HCT116 (cell line): Measurements from ENCODE around the gene CCDC57. TPM values are rescaled to one million over a fixed set of nuclear protein-coding genes. Genes with fewer than 3 reads are reported as not detected.

ENCODE experiments used
- ATAC-seq: fragments of 200-7000 bp; cut with Tn5 transposase; 2 replicates; pipeline ENCODE4 v1.9.1; 2020; ENCODE audit warnings: mild to moderate bottlenecking, moderate library complexity
- BruUV-seq: library from RNA; stranded (reverse); fragments of 400-500 nt; replicated peaks from 2 replicates; lab custom pipeline; 2021; lab: Mats Ljungman, UMichigan
- CTCF ChIA-PET: fragments of 300-600 bp; sonication (Branson Sonifier 250); formaldehyde crosslinking; loops from one replicate; lab custom pipeline; 2021; ENCODE audit warnings: antibody characterized with exemption; lab: Charles Lee
- POLR2A ChIA-PET: fragments of 300-600, 350-600 bp; sonication (Branson Sonifier 250); formaldehyde crosslinking; loops from one replicate; lab custom pipeline; 2021; ENCODE audit warnings: antibody characterized with exemption; lab: Charles Lee
- RAD21 ChIA-PET, 2 experiments: fragments of 300-600 bp; sonication (Branson Sonifier 250); formaldehyde crosslinking; loops; one replicate each; lab custom pipeline; 2023; ENCODE audit warnings: low total read pairs in 2 of 2; ENCODE audit not compliant: uncharacterized antibody in 2 of 2, unreplicated experiment in 2 of 2, low non-redundant PET in 1 of 2; lab: Charles Lee
- DNase-seq: peaks from one replicate; pipeline ENCODE4 v3.0.0-alpha.2; 2010; ENCODE audit warnings: low read depth, low spot score
- H2AFZ ChIP-seq: fragments of 200-600 bp; shearing (Covaris generic), sonication (generic); 2 replicates; pipeline ENCODE4 v1.6.1; 2017; ENCODE audit warnings: low read depth, mixed run types, mixed read lengths, antibody characterized with exemption, low read length; ENCODE audit not compliant: poor library complexity, severe bottlenecking
- H3K27ac ChIP-seq: 2 replicates; pipeline ENCODE4 v1.5.1; 2012; ENCODE audit warnings: low read depth, low read length
- H3K27me3 ChIP-seq: fragments of 200-600 bp; sonication (generic); 2 replicates; pipeline ENCODE4 v1.6.1; 2016; ENCODE audit warnings: mixed run types, low read length, mixed read lengths; ENCODE audit not compliant: insufficient read depth
- H3K36me3 ChIP-seq, 2 experiments: fragments of 200-500 bp in 1 of 2; fragments of 200-600 bp in 1 of 2; sonication (Bioruptor generic) in 1 of 2; sonication (generic) in 1 of 2; 2 replicates each; pipeline versions ENCODE4 v1.5.1 to v1.6.1; 2014 to 2016; ENCODE audit warnings: low read length in 2 of 2, inconsistent platforms in 1 of 2, mixed read lengths in 1 of 2, mixed run types in 1 of 2; ENCODE audit not compliant: insufficient read depth in 2 of 2, control insufficient read depth in 1 of 2
- H3K4me1 ChIP-seq, 2 experiments: fragments of 200-600 bp in 1 of 2; sonication (generic) in 1 of 2; 2 replicates each; pipeline versions ENCODE4 v1.5.1 to v1.6.1; 2012 to 2017; ENCODE audit warnings: low read length in 2 of 2, inconsistent platforms in 1 of 2, mild to moderate bottlenecking in 1 of 2, mixed read lengths in 1 of 2, mixed run types in 1 of 2, moderate library complexity in 1 of 2; ENCODE audit not compliant: insufficient read depth in 2 of 2, control insufficient read depth in 1 of 2
- H3K4me2 ChIP-seq: fragments of 200-600 bp; sonication (generic); 2 replicates; pipeline ENCODE4 v1.6.1; 2017; ENCODE audit warnings: mixed run types, low read length, mixed read lengths
- H3K4me3 ChIP-seq, 2 experiments: fragments of 200-600 bp in 1 of 2; sonication (generic) in 1 of 2; replicated peaks in 1 of 2; 2 replicates each; pipeline ENCODE4 v1.5.1; 2011 to 2016; ENCODE audit warnings: low read length in 2 of 2, control low read depth in 1 of 2, low read depth in 1 of 2, mild to moderate bottlenecking in 1 of 2, mixed read lengths in 1 of 2, mixed run types in 1 of 2
- H3K79me2 ChIP-seq: fragments of 200-600 bp; sonication (generic); 2 replicates; pipeline ENCODE4 v1.6.1; 2017; ENCODE audit warnings: mild to moderate bottlenecking, mixed run types, low read length, moderate library complexity, mixed read lengths; ENCODE audit not compliant: insufficient read depth
- H3K9ac ChIP-seq: fragments of 200-600 bp; sonication (generic); 2 replicates; pipeline ENCODE4 v1.6.1; 2016; ENCODE audit warnings: low read length, mixed read lengths
- H3K9me2 ChIP-seq: fragments of 200-600 bp; sonication (generic), shearing (Covaris generic); 2 replicates; pipeline ENCODE4 v1.6.1; 2017; ENCODE audit warnings: mixed run types, mild to moderate bottlenecking, moderate library complexity; ENCODE audit not compliant: insufficient read depth
- H3K9me3 ChIP-seq, 2 experiments: fragments of 200-500 bp in 1 of 2; fragments of 200-600 bp in 1 of 2; sonication (Bioruptor generic) in 1 of 2; sonication (generic) in 1 of 2; 2 replicates each; pipeline ENCODE4 v1.6.1; 2014 to 2017; ENCODE audit warnings: low read length in 2 of 2, mixed read lengths in 2 of 2, inconsistent platforms in 1 of 2, low read depth in 1 of 2, mild to moderate bottlenecking in 1 of 2, mixed run types in 1 of 2, moderate library complexity in 1 of 2; ENCODE audit not compliant: control insufficient read depth in 1 of 2, insufficient read depth in 1 of 2
- H4K20me1 ChIP-seq: fragments of 200-600 bp; sonication (generic), shearing (Covaris generic); 2 replicates; pipeline ENCODE4 v1.6.1; 2017; ENCODE audit warnings: mixed run types, mild to moderate bottlenecking, moderate library complexity; ENCODE audit not compliant: insufficient read depth
- CBX3 ChIP-seq: IDR thresholded peaks from 2 replicates; pipeline ENCODE4 v1.6.1; 2012; ENCODE audit warnings: low read depth
- CEBPB ChIP-seq: IDR thresholded peaks from 2 replicates; pipeline ENCODE4 v1.6.1; 2012; ENCODE audit warnings: low read depth
- EGR1 ChIP-seq: IDR thresholded peaks from 2 replicates; pipeline ENCODE4 v1.6.1; 2012; ENCODE audit warnings: low read depth
- ELF1 ChIP-seq: IDR thresholded peaks from 2 replicates; pipeline ENCODE4 v1.6.1; 2012; ENCODE audit warnings: low read depth, borderline replicate concordance
- RAD21 ChIP-seq: IDR thresholded peaks from 2 replicates; pipeline ENCODE4 v1.6.1; 2012; ENCODE audit warnings: low read depth, mild to moderate bottlenecking
- ZNF274 ChIP-seq: fragments of 200-500 bp; sonication (Bioruptor generic); IDR thresholded peaks from 2 replicates; pipeline ENCODE4 v1.6.1; 2014; ENCODE audit warnings: mild to moderate bottlenecking, low read depth, low read length, inconsistent platforms
- intact Hi-C: fragments of 100-400 bp; cut with micrococcal nuclease; formaldehyde crosslinking; loops from 2 replicates; pipeline ENCODE4 v1.10.0; 2022
- total RNA-seq: library from RNA; stranded (reverse); gene quantifications from one replicate; pipeline ENCODE4 v1.2.1, GENCODE V29; 2021; ENCODE audit not compliant: unreplicated experiment
- TF ChIP-seq, protein P1 (sequence below), 3 experiments: fragments of 200-600 bp in 1 of 3; sonication (generic) in 1 of 3; IDR thresholded peaks in 2 of 3; conservative IDR thresholded peaks in 1 of 3; 2 replicates each; pipeline ENCODE4 v1.5.1; 2012 to 2017; ENCODE audit warnings: low read depth in 2 of 3, low read length in 2 of 3, antibody characterized with exemption in 1 of 3, borderline replicate concordance in 1 of 3, control low read depth in 1 of 3, mild to moderate bottlenecking in 1 of 3, mixed read lengths in 1 of 3, mixed run types in 1 of 3, moderate library complexity in 1 of 3; ENCODE audit not compliant: insufficient read depth in 1 of 3
- TF ChIP-seq, protein P2 (sequence below): IDR thresholded peaks from 2 replicates; pipeline ENCODE4 v1.6.1; 2012; ENCODE audit warnings: low read depth

CCDC57 gene
- total RNA-seq, 1 experiment from 2014 or later, result 143 TPM

DNA sequence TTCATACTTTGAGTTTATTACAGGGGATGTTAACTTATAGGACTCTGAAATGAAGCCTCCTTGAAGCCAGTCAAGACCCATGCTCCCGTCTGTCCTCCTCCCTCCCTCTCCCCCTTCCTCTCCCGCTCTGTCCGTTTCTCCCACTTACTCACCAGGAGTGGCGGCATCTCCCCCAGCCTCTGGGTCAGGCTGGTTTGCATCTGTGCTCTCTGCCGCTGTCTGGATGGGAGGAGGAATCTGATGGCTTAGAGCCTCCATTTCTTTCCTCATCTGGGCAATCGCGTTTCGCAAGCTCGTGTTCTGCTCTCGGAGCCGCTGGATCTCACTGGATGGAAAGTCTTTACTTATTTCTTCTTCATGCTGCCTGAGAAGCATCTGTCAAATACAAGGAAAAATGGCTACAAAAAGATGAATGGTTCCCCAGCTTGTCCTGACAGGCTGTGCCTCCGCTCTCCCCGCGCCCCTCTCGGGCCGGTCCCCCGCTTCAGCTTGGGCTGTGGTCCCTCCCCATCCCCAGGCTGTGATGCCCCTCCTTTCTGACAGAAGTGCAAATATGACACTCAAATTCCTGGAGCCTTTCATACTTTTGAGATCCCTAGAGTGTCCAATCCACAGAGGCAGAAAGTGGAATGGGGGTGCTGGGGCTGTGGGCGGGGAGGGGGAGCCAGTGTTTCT, 40.0 kb downstream of the CCDC57 start:
- Histone ChIP-seq H3K79me2 (no peaks in the 10 kb centered on the region), H3K36me3 (peaks cover 10 to 25% of the 10 kb centered on the region in 2 experiments; a peak in 2 of 4 replicates), H3K9me2 (no peaks in the 10 kb centered on the region), H3K9me3 (no peaks in the 10 kb centered on the region), H3K4me3 (no peak overlapping the region), H3K4me1 (0 out of 4 replicates have a peak, but pooled peaks cover 0 to 4% of the 10 kb centered on the region in 2 experiments), H4K20me1 (no peaks in the 10 kb centered on the region), H3K27me3 (no peaks in the 10 kb centered on the region), H2AFZ (no peak overlapping the region), H3K27ac (no peak overlapping the region), H3K9ac (no peak overlapping the region), H3K4me2 (no peak overlapping the region)
- ATAC-seq (no peak), DNase-seq (no peak)
- no TSS peak for BruUV-seq
- ChIA-PET POLR2A (no interaction called here), CTCF (no interaction called here), RAD21 (no interaction called here)
- intact Hi-C loops, result no loop called here
- TF ChIP-seq RAD21, result no peak

DNA sequence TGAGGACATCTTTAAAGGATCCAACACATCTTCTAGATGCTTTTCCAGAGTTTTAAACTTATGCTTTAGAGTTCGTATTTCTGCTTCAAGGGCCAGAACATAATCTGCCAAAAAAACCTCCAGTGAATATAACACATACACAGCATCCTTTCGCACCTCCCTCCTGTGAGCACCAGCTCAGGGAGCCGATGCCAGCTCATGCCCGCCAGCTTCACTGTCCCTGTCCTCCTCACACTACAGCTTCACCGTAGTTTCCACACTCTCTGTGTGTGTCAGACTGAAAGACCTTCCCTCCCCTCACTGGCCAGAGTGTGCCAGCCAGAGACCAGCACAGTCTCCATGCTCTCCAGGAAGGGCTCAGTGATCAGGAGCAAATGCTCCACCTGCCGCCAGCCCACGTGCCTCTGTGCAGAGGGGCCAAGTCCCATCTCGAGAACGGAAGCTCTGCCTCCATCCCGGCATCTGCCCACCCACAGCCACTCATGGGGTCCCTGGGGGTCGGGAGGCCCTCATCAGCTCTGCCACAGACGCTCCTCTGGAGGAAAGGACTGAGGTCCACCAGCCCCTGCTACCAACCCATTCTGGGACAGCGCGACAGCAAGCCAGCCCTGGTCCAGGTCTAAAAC, 40.8 kb downstream of the CCDC57 start:
- H4K20me1 ChIP-seq, result no peaks in the 10 kb centered on the region
- no peak for TF ChIP-seq EGR1
- TF ChIP-seq, protein P1, sequence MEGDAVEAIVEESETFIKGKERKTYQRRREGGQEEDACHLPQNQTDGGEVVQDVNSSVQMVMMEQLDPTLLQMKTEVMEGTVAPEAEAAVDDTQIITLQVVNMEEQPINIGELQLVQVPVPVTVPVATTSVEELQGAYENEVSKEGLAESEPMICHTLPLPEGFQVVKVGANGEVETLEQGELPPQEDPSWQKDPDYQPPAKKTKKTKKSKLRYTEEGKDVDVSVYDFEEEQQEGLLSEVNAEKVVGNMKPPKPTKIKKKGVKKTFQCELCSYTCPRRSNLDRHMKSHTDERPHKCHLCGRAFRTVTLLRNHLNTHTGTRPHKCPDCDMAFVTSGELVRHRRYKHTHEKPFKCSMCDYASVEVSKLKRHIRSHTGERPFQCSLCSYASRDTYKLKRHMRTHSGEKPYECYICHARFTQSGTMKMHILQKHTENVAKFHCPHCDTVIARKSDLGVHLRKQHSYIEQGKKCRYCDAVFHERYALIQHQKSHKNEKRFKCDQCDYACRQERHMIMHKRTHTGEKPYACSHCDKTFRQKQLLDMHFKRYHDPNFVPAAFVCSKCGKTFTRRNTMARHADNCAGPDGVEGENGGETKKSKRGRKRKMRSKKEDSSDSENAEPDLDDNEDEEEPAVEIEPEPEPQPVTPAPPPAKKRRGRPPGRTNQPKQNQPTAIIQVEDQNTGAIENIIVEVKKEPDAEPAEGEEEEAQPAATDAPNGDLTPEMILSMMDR (IDR thresholded peaks at IDR 0.05 in 2 of 3, conservative IDR thresholded peaks at IDR 0.05 in 1 of 3; ENCODE audit: borderline replicate concordance in 1 of 3, insufficient read depth in 1 of 3, low read depth in 2 of 3, low read length in 2 of 3), result no peak
- no peak for TF ChIP-seq ELF1
- no peak for TF ChIP-seq CBX3
- no peak for TF ChIP-seq ZNF274
- TF ChIP-seq CEBPB, result no peak
- TF ChIP-seq, protein P2, sequence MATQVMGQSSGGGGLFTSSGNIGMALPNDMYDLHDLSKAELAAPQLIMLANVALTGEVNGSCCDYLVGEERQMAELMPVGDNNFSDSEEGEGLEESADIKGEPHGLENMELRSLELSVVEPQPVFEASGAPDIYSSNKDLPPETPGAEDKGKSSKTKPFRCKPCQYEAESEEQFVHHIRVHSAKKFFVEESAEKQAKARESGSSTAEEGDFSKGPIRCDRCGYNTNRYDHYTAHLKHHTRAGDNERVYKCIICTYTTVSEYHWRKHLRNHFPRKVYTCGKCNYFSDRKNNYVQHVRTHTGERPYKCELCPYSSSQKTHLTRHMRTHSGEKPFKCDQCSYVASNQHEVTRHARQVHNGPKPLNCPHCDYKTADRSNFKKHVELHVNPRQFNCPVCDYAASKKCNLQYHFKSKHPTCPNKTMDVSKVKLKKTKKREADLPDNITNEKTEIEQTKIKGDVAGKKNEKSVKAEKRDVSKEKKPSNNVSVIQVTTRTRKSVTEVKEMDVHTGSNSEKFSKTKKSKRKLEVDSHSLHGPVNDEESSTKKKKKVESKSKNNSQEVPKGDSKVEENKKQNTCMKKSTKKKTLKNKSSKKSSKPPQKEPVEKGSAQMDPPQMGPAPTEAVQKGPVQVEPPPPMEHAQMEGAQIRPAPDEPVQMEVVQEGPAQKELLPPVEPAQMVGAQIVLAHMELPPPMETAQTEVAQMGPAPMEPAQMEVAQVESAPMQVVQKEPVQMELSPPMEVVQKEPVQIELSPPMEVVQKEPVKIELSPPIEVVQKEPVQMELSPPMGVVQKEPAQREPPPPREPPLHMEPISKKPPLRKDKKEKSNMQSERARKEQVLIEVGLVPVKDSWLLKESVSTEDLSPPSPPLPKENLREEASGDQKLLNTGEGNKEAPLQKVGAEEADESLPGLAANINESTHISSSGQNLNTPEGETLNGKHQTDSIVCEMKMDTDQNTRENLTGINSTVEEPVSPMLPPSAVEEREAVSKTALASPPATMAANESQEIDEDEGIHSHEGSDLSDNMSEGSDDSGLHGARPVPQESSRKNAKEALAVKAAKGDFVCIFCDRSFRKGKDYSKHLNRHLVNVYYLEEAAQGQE, result no peak
- H3K9me2 ChIP-seq, result no peaks in the 10 kb centered on the region
- H3K27me3 ChIP-seq, result no peaks in the 10 kb centered on the region
- RAD21 ChIA-PET, result no interaction called here
- no peak for DNase-seq
- H3K27ac ChIP-seq, result no peak overlapping the region
- POLR2A ChIA-PET, result no interaction called here
- H3K36me3 ChIP-seq, result peaks cover 10 to 25% of the 10 kb centered on the region in 2 experiments; a peak in 2 of 4 replicates
- H3K9me3 ChIP-seq, result no peaks in the 10 kb centered on the region
- ATAC-seq, result no peak
- intact Hi-C loops, result no loop called here
- H3K79me2 ChIP-seq, result no peaks in the 10 kb centered on the region
- CTCF ChIA-PET, result no interaction called here
- no peak overlapping the region for H2AFZ ChIP-seq
- BruUV-seq, result no TSS peak
- H3K4me2 ChIP-seq, result no peak overlapping the region
- H3K4me1 ChIP-seq, result no peaks in the 10 kb centered on the region
- H3K4me3 ChIP-seq, result no peak overlapping the region
- H3K9ac ChIP-seq, result no peak overlapping the region
